CD4-positive, alpha-beta T cell treated with Interleukin-4 for 4 hours (primary cell): ENCODE data around the gene VWA5B1.
"Not testable (repeated sequence)": the region's sequence is repeated elsewhere in the genome, so short reads cannot be mapped to it uniquely, and the experiment has no call there.

Experiments used
- DNase-seq: peaks from one replicate; pipeline ENCODE4 v3.0.0-alpha.2; 2020

VWA5B1 gene

DNA sequence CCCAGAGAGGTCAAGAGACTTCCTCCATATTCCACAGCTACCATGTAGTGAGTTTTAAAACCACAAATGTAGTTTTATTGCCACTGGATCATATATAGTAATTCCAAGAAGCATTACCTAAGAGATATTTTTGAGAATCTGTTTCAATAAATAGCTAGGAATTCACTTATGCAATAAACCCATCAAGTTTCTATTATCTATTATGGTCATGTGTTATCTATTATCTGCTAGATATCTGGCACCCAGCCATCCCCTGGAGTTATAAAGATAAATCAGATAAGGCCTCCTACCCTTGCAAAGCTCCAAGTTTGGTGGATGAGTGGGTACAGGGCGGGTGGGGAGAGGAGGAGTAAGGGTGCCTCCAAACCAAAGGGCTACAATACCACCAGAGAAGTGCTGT lies 10.3 kb upstream of the VWA5B1 start:
- no peak for DNase-seq

DNA sequence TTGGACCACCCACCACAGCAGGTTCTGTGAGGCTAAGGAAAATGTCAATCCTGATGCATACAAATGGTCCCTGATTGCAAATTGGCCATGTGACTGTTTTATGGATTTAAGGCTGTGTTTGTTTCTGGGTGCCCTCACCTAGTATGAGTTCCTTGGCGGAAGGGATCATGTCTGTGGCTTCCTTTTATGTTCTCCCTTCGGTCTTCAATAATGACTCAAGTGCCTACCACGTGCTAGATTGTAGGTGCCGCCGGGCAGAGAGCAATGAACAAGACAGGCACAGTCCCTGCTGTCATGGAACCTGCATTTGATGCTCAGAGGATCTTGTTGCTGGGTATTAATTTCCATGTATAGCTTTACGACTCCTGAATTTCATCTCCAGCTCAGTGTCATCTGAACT lies 9.8 kb upstream of the VWA5B1 start:
- no peak for DNase-seq

DNA sequence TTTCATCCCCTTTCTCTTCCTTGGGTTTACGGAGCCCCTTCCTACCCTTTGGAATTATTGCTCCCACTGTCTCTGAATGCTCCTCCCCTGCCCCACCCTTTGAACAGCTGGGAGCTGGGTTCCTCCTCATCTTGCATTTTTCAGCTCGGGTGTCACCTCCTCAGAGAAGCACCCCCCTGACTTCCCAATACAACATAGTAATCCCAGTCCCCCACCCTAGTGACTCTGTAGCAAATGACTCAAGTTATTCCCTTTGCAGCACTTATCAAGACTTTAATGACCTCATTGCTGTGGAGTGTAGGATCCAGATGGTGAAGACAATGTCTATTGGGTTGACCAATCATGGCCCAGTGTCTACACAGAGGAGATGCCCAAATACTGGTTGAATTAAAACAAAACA lies 8.9 kb upstream of the VWA5B1 start:
- no peak for DNase-seq

DNA sequence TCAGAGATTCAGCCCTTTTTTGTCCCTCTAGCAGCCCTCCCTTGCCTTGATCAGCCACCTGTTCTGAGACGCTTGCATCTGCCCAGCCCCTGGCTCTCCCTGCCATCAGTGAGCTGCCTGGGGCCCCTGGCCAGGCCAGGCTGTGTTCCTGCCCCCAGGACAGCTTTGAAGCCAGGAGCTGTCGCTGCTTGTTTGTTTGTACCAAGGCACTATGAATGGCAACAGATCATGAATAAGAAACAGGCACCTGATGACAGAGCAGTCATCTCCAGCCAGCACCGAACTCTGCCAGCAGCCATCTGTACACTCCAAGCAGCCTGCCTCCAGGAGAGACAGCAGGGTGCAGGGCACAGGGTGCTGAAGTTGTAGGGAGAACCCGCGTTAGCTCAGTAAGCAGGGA lies 8.1 kb upstream of the VWA5B1 start:
- DNase-seq = no peak

DNA sequence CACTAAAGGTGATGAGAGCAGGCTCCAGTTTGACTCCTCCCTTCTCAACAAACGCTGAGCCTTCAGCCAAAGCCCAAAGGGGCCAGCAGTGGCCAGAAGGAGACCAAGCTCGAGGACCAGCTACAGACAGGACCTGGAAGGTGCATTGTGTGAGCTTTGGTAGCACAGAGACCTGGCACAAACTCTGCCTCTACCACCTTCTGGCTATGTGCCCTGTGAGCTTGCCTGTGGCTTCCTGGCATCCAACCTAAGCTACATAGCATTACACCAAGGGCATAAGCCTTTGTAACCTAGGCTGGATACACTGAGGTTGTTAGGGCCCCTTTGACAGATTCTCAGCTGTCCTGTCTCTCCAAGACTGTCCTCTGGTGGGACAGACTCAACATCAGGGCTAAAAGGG lies 6.6 kb upstream of the VWA5B1 start:
- DNase-seq = no peak

DNA sequence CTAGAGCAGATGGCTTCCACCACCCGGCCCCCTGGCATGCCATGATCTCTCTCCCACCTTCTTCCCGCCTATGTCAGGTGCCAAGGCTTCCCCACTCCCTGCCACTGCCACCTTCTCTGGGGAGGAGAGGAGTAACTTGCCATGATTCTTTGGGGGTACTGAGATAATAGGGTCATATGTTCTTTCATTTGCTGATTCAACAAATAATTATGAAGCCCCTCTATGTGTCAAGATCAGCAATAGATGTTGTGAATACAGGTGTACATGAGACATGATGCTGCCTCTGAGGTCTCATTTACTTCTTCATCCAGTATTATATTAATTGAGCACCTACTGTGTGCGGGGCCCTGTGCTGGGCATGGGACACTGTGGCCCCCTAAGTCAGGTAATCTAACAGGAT lies 6.0 kb upstream of the VWA5B1 start:
- DNase-seq = no peak

DNA sequence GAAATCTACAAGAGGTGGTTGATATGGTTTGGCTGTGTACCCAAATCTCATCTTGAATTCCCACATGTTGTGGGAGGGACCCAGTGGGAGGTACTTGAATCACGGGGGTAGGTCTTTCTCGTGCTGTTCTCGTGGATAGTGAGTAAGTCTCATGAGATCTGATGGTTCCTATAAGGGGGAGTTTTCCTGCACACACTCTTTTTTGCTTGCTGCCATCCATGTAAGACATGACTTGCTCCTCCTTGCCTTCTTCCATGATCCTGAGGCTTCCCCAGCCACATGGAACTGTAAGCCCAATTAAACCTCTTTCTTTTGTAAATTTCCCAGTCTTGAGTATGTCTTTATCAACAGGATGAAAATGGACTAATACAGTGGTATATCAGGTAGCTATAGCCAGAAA lies 5.2 kb upstream of the VWA5B1 start:
- DNase-seq = no peak

DNA sequence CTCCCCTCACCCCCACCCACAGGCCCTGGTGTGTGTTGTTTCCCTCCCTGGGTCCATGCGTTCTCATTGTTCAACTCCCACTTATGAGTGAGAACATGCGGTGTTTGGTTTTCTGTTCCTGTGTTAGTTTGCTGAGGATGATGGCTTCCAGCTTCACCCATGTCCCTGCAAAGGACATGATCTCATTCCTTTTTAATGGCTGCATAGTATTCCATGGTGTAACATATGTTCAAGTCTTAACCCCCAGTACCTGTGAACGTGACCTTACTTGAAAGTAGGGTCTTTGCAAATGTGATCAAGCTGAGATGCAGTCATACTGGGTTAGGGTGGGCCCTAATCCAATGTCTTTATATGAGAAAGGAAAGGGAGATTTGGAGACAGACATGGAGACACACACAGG lies 3.0 kb upstream of the VWA5B1 start:
- not testable (repeated sequence) for DNase-seq

DNA sequence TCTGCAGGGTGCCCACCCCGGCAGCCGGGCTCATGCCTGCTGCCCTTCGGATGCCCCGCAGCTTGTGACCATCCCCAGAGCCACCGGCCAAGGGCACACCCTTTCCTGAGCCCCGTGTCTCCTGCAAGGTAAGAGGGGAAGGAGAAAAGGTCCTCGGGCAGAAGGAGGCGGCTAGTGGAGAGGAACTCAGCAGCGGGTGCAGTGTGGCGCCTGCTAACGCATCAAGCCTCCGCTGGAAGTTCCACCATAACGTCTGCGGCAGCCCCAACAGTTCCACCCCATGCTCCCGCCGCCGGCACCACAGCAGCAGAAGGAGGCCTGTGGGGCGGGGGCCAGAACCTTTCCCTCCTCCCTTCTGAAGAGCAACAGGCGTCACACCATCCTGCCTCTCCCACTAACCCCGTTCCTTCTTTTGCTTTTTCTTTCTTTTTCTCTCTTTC lies 990 bp downstream of the VWA5B1 start:
- no peak for DNase-seq

DNA sequence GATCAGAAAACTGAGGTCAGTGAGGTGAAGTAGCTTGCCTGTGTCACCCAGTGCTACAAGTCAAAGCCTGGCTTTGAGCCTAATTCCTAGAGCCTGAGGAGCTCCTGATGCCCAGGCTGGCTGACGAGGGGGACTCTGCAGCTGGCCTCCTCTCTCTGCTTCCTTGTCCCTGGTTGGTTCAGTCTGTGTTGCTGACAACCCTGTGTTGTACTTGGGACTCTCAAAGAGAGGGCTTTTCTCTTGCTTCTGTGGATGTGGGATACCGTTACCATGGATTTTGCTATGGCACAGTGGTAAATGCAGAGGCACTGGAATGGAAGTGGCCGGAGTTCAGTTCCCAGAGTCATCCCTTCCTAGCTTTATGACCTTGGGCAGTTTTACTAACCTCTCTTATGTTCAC lies 8.0 kb downstream of the VWA5B1 start:
- no peak for DNase-seq

DNA sequence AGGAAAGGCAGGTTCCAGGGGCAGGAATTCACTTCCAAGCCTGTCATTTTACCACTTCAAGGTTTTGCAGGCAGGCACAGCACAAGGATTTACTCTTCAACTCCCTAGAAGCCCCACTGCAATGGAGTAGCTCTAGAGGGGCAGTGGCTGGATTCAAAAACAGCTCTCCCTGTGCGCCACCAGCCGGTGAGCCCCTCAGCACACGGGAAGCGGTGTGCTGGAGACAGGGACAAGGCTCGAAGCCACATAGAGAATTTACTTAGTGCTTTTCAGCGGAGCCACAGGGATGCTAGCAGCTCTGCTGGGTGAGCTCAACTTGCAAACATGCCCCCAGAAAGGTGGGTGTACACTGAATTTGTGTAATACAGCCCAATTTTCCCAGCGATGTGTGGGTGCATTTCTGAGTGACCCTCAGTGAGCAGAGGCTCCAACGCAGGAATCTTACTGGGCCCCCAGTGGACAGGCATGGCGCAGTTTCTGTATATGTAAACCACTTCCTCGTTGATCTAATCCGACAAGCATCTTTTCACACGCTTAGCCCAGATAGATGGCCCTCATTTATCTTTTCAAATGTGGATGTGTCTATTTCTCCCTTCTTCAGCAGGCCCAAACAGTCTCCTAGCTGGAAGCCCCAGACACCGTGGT lies 10.9 kb downstream of the VWA5B1 start:
- DNase-seq = no peak

DNA sequence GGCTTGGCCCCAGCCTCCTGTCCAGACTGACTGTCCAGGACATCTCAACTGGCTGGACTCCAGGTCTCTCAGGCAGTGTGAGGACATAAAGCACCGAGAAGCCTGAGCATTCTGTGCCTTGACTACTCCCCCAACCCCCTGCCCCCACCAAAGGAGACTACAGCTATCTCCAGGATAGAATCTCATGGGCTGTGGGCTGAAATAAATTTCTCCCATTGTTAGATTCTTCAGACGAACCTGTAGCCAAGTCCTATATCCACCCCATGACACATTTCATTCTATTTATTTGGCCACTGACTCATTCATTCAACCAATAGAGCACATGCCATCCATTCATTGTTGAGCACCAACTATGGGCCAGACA lies 11.4 kb downstream of the VWA5B1 start:
- DNase-seq = no peak

DNA sequence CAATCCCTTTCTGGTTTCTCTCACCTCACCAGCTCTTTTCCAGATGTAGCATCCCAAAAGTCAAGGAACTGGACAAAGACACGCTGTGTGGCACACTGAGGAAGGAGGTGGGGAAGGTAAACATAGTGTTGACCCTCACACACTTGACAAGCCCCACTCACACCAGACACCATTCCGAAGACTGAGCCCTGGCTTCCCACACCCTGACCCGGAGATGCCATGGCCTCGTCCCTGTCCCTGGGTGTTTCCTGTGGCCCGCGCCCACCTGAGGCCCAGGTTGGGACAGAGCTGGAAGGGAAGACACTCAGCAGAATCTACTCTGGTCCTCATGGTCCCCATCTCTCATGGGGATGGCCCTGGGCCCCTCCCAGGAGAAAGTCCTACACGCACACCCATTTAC lies 16.4 kb downstream of the VWA5B1 start:
- DNase-seq = no peak

DNA sequence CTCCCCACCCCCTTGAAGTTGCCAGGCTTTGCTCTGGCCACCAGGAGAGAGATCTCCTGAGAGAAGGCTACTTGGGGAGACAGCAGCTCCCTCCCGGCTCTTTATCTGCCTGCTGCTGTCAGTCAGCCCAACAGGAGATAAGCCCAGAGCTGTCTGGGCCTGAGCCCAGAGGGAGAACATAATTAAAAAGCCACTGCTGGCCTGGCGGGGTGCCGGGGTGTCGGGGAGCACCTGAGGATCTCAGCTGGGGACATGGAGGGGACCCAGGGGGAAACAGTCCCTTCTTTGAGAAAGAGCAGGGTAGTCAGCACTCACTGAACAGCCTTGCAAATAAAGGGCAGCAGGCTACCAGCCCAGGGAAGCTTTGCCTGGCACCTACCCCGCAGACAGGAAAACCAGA lies 17.9 kb downstream of the VWA5B1 start:
- DNase-seq = no peak

DNA sequence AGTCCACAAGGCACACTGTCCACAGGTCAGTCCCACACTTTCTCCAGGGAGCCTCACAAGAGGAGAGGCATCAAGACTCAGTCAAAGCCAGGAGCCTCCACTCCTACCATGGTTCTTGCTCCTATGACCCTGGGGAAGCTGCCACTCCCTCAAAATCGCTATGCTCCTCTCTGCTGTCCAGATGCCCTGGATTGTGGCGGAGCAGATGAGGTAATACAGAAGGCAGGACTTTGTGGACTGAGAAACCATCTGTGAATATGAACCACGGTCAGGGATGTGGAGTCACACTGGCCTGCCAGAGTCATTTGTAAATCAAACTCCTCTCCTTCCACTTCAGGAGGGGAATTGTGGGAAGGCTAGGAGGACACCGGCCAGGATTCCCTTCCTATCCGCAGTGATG lies 20.6 kb downstream of the VWA5B1 start:
- no peak for DNase-seq

DNA sequence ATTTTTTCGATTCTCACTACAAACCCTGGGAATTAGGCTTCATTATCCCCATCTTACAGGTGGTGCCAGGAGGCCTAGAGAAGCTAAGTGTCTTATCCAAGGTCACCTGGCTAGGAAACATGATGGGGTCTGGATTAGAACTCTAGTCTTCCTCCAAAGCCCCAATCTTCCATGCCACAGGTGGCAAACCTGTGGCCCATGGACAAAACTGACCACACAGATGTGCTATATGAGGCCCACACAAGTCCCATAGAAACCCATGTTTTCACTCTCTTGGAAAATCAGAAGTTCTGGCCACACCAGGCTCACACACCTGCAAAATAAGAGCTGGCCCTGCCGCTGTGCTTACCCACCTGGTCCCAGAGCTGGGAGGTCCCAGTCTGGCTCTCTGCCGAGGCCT lies 21.6 kb downstream of the VWA5B1 start:
- no peak for DNase-seq

DNA sequence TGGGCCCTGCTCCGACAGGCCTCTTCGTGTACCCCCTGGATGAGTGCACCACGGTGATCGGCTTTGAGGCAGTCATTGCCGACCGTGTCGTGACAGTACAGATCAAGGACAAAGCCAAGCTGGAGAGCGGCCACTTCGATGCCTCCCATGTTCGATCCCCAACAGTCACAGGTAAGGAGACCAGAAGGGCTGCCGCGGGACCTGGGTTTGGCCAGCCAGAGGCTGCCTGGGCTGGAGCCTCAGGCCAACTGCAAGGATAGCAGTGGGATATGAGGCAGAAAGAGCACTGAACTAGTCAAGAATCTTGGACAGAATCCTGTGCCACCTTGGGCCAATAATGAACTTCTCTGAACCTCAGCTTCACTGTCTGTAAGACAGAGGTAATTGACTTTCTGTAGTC lies 22.1 kb downstream of the VWA5B1 start:
- DNase-seq = no peak

DNA sequence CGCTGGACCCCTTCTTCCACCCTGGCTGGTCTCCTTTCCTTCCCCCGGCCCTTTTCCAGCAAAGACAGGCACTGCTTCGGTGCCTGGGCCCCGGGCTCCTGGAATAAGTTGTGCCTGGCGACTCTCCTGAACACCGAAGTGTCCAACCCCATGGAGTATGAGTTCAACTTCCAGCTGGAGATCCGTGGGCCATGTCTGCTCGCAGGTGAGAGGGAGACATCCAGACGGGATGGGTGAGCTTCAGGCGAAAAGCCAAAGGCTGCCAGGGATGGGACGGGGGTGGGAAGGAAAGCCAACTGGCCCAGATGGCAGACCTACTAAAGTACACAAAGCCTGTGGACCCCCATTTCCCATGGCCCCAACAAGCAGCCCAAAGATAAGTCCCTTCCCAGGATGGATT lies 26.8 kb downstream of the VWA5B1 start:
- no peak for DNase-seq

DNA sequence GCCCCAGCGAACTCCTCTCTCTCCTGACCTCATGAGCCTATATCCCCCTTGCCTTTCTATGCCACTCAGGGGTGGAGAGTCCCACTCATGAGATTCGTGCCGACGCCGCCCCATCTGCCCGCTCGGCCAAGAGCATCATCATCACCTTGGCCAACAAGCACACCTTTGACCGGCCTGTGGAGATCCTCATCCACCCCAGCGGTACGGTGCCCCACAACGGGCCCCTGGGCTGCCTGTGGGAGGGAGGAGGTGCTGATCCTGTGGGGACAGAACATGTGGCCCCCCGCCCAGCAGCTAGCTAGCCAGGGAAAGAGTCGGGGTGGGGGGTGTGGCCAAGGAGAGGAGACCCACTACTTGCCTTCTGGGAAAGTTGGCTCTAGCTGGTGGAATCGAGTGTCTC lies 27.8 kb downstream of the VWA5B1 start:
- DNase-seq = no peak

DNA sequence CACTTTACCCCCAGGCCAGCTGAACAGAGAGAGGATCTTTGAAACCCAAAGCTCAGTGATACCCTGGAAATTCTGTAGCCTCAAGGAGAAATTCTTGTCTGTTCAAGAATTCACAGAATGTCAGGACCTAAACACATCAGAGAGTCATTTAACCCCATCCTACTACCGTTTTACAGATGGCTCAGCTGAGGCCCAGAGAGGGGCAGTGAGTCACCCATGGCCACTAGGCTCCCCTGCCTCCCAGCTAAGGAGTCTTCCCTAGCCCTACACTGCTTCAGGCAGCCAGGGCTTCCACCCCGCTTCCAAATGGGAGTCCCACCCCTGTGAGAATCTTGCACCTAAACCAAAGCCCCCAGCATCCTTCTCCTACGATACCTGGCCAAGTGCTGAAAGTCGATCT lies 28.3 kb downstream of the VWA5B1 start:
- no peak for DNase-seq

DNA sequence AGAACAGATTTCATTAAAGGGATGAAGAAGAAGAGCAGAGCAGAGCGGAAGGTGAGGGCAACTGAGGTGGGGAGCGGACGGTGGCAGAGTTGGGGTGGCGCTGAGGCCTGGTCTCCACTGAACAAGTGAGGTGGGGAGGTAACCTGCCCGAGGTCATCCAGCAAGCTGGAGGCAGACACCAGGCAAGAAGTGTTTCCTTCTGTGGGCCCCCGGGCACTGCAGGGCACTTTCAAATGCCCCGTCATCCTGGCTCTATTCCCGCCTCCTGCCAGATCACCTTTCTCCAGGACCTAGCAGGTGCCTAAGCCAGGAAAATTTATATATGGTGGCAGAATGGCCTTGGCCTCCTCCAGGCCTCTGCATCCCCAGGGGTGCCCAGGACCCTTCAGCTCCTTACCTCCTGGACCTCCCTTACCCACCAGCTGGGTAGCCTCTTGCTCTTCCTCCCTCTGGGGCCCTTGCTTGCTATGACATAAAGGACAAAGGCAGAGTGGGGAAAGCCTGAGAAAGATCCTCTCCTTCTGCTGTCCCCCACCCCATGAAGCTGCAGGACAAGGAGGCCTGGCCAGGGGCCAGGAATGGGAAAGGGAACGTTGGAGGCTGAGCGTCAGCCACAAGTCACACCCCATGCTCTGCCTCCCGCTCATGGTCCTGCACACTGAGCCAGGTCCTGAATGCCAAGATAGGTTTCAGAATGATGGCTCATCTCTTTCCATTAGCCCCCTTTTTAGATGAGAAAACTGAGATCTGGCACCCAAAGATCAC lies 29.0 kb downstream of the VWA5B1 start:
- no peak for DNase-seq

DNA sequence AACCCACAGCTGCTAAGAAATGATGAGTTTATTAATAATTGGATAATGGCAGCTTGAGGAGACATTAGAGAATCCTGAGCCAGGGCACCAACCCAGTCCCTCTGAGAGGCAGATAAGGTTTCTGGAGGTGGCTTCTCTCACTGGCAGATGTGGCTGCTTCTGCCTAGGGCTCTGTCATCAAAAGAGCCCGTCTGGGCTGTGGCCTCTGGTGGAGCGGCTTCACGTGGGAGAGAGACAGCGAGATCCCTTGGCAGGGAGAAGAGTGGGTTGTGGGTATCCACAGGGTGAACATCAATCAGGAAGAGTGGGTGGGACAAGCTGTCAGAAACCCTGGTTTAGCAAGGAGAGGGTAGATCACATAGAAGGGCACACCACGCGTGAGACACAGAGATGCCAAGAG lies 30.0 kb downstream of the VWA5B1 start:
- no peak for DNase-seq

DNA sequence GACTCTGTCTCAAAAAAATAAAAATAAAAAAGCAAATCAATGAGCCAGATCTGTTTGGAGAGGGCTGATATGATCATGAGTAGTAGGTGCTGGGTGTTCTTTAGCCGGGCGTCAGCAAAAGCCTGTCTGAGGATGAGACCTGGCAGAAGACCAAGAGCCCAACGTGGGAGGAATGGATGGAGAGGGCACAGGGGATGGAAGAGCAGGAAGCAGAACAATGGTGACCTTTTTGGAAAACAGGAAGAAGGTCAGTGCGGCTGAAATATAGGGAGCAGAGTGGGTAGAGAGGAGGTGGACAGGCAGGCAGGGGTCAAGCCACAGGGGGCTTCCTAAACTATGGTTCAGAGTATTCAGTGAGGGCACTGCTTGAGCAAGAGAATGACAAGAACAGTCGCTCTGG lies 30.9 kb downstream of the VWA5B1 start:
- DNase-seq = no peak

DNA sequence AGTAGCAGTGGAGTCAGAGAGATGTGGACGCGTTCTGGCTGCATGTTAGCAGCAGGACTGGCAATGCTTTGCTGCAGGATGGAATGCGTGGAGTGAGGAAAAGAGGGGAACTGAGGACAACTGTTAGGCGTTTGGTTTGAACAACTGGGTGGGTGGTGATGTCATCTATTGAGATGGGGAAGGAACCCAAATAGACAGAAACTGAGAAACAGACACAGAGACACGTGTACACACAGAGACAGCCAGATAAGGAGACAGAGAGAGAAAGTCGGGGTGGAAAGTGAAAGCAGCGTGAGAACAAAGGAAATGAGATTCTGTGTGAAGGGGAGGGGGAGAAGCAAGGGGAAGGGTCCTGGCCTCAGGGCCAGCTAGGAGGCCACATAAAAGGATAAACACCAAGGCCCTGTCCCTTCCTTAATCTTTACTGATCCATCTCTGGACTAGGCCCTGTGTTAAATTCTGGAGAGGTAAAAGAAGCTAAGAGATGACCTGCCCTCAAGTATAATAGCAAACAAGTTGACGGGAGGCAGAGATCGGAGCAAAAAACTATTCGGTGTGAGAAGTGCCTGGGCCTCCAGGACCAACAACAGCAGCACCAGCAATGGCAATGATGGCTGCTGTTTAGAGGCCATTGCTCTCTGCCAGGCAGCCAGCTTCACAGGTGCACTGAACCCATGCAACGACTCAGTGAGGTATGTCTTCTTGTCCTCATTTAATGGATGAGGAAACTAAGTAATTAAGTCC lies 31.6 kb downstream of the VWA5B1 start:
- DNase-seq = peak; percentile 13
